Measurements from ENCODE around the gene SART3.

The SART3 gene

GRCh38 chr12:108587826-108588225 is 26.9 kb upstream of the SART3 start:
- Histone ChIP-seq H3K9me3 (no peaks in the 10 kb centered on the region), H3K27me3 (no peaks in the 10 kb centered on the region), H3K4me1 (peaks cover 6% of the 10 kb centered on the region; the same call in 1 of the 2 replicates), H3K36me3 (no peaks in the 10 kb centered on the region; the same call in 1 of the 2 replicates), H3K4me3 (ENCODE audit: low read depth, low read length) (no peak overlapping the region)
- TF ChIP-seq, protein P1, sequence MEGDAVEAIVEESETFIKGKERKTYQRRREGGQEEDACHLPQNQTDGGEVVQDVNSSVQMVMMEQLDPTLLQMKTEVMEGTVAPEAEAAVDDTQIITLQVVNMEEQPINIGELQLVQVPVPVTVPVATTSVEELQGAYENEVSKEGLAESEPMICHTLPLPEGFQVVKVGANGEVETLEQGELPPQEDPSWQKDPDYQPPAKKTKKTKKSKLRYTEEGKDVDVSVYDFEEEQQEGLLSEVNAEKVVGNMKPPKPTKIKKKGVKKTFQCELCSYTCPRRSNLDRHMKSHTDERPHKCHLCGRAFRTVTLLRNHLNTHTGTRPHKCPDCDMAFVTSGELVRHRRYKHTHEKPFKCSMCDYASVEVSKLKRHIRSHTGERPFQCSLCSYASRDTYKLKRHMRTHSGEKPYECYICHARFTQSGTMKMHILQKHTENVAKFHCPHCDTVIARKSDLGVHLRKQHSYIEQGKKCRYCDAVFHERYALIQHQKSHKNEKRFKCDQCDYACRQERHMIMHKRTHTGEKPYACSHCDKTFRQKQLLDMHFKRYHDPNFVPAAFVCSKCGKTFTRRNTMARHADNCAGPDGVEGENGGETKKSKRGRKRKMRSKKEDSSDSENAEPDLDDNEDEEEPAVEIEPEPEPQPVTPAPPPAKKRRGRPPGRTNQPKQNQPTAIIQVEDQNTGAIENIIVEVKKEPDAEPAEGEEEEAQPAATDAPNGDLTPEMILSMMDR (IDR thresholded peaks at IDR 0.05; ENCODE audit: low read depth, low read length), result no peak
- DNase-seq, result no peak

GRCh38 chr12:108586306-108586705 is 25.3 kb upstream of the SART3 start:
- Histone ChIP-seq H3K4me3 (ENCODE audit: low read depth, low read length) (no peak overlapping the region), H3K4me1 (peaks cover 6% of the 10 kb centered on the region; the same call in 1 of the 2 replicates), H3K9me3 (no peaks in the 10 kb centered on the region), H3K36me3 (no peaks in the 10 kb centered on the region; the same call in 1 of the 2 replicates), H3K27me3 (no peaks in the 10 kb centered on the region)
- no peak for DNase-seq
- TF ChIP-seq, protein P1 (IDR thresholded peaks at IDR 0.05; ENCODE audit: low read depth, low read length), result no peak

- TF ChIP-seq, protein P1 (IDR thresholded peaks at IDR 0.05; ENCODE audit: low read depth, low read length), result no peak
- Histone ChIP-seq H3K27me3 (no peaks in the 10 kb centered on the region), H3K4me3 (ENCODE audit: low read depth, low read length) (no peak overlapping the region), H3K36me3 (no peaks in the 10 kb centered on the region; the same call in 1 of the 2 replicates), H3K9me3 (no peaks in the 10 kb centered on the region), H3K4me1 (peaks cover 6% of the 10 kb centered on the region; the same call in 1 of the 2 replicates)
- DNase-seq, result no peak
These were observed 24.9 kb upstream of the SART3 start for GRCh38 chr12:108585864-108586263.

GRCh38 chr12:108584456-108585065 is 23.6 kb upstream of the SART3 start:
- Histone ChIP-seq H3K27me3 (no peaks in the 10 kb centered on the region), H3K4me1 (peaks cover 6% of the 10 kb centered on the region; the same call in 1 of the 2 replicates), H3K4me3 (ENCODE audit: low read depth, low read length) (no peak overlapping the region), H3K36me3 (no peaks in the 10 kb centered on the region; the same call in 1 of the 2 replicates), H3K9me3 (no peaks in the 10 kb centered on the region)
- TF ChIP-seq, protein P1 (IDR thresholded peaks at IDR 0.05; ENCODE audit: low read depth, low read length), result no peak
- no peak for DNase-seq

GRCh38 chr12:108583991-108584390 is 23.0 kb upstream of the SART3 start:
- H3K4me1 ChIP-seq, result peaks cover 6% of the 10 kb centered on the region; the same call in 1 of the 2 replicates
- DNase-seq, result no peak
- no peaks in the 10 kb centered on the region for H3K9me3 ChIP-seq
- TF ChIP-seq, protein P1 (IDR thresholded peaks at IDR 0.05; ENCODE audit: low read depth, low read length), result no peak
- no peaks in the 10 kb centered on the region; the same call in 1 of the 2 replicates for H3K36me3 ChIP-seq
- no peaks in the 10 kb centered on the region for H3K27me3 ChIP-seq
- no peak overlapping the region for H3K4me3 ChIP-seq (ENCODE audit: low read depth, low read length)
